Tibial nerve (tissue), 4 donors: ENCODE measurements around the gene G6PD.

ENCODE experiments used
- CTCF ChIP-seq, 5 experiments: fragments of 200-600 bp in 3 of 5; fragments of 450-650 bp in 2 of 5; sonication (generic) in 3 of 5; IDR thresholded peaks; one replicate each; pipeline ENCODE4 v1.5.1; 2016 to 2019; ENCODE audit warnings: antibody characterized with exemption in 5 of 5, mild to moderate bottlenecking in 3 of 5, moderate library complexity in 2 of 5
- EP300 ChIP-seq, 2 donors: sonication (generic); formaldehyde crosslinking; IDR thresholded peaks; one replicate each; pipeline ENCODE4 v1.6.1; 2017; ENCODE audit warnings: antibody characterized with exemption in 2 of 2, mild to moderate bottlenecking in 1 of 2

GRCh38 chrX:154519389-154519788 is 27.3 kb downstream of the G6PD start:
- TF ChIP-seq CTCF (IDR thresholded peaks at IDR 0.05): no peak
- no peak for TF ChIP-seq EP300 (IDR thresholded peaks at IDR 0.05)
